Measurements from ENCODE around the gene DPP6.

Gene DPP6

DNA sequence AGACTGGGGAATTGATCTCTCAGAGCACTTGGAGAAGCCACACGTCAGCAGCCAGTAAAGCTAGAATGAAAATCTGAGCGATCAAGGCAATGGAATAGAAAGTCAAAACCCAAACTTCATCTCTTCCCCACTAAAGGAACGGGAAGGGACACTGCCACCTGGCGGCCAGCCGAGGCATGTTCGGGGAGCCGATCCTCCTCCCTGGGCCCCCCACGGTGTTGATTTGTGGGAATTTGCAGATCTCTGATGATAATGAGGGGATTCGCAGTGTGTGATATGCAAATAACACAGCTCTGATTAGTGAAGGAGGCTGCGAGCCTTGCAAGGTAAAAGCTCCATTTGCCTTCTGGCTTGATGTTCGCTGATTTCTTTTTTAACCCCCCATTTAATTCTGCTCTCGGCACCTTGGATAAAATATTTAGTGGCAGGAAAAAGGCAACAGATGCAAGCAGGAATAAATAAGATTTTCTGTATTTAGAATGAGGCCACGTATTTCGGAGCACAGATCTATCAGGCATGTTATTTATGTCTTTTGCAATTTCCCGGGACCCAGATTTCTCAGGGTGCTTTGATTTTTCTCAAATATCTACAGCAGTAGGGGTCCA lies 692.2 kb downstream of the DPP6 start:
- no peak for DNase-seq

DNA sequence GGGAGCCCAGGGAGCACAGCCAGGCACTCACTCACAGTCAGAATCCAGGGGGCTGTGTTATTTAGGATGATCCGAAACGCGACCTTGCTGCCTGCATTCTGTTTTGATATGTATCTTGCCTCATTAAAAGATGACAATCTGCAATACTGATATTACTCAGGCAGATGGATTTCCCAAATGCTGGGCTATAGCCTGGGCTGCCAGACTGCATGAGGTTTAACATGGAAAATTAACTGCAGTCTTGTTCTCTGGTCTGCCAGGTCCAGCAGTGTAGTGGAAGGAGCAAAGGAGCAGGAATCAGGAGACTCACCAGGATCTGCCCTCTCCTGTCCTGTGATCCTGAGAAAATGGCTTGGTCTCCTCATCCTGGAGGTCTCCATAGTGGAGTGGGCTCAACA lies 692.7 kb downstream of the DPP6 start:
- no peak for DNase-seq

- no peak for DNase-seq
These were observed 694.6 kb downstream of the DPP6 start for GRCh38 chr7:154746571-154747360.

DNA sequence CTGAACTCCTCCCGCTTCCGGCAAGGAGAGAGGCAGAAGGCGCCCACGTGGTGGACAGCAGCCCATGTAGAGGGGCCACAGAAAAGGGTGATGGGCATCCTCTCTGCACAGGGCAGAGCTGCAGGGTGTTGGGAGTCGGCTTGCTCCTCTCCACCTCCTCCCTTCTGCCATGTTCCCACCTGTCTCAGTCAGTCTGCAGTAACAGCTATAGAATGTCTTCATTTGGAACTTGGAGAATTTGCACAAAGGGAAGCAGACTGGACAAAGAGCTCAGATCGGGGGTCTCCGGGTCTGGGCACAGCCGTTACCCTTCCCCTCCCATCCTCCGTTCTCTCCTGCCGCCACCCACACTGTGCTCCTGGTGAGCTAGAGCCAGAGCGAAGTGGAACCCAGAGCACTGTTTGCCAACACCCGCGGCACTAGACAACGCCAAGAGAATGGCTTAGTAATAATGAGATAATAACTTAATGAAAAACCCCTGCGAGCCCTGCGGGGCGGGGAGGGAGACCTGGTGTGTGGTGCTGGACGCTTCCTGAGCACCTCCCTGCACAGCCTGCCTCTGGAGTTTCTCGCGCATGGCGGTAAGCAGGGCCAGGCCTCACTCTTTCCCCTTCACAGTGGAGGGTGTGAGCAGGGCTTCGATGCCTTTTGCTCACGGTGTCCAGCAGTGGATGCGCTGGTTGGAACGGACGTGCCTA lies 696.0 kb downstream of the DPP6 start:
- no peak for DNase-seq

GRCh38 chr7:154750353-154750801 lies 698.2 kb downstream of the DPP6 start:
- no peak for DNase-seq

DNA sequence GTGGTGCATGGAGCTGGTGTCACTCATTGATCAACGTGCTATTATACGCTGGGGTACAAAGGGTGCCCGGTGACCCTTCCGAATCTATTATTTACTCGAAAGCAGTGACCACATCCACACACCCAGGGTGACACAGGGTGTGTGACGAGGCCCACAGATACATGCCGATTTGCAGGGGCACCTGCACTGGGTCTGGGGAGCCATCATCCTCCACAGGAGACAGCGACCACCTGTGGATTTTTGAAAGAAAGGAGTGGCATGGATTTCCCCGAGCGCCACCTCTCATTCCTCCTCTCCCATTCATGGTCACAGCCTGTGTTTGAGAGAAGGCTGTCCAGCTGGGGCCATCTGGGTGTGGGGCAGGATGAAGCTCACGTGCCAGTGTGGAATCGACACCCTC lies 701.0 kb downstream of the DPP6 start:
- DNase-seq = no peak

DNA sequence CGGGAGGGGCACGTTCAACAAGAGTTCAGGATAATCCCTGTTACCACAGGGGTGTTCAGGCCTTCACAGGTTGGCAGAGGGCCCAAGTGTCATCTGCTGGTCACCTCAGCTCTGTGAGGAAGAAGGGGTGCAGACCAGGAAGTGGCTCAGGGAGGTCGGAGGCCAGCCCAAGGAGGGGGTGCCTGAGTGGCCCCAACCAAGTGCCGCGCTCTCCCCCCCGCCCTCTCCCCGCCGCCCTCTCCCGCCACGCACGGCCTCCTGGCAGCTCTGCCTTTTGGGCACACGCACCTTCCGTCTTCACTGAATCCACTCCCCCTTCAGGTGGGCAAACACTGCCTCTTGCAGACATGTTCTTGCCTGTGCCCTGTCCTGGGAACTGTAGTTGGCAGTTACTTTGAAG lies 705.6 kb downstream of the DPP6 start:
- DNase-seq = no peak

DNA sequence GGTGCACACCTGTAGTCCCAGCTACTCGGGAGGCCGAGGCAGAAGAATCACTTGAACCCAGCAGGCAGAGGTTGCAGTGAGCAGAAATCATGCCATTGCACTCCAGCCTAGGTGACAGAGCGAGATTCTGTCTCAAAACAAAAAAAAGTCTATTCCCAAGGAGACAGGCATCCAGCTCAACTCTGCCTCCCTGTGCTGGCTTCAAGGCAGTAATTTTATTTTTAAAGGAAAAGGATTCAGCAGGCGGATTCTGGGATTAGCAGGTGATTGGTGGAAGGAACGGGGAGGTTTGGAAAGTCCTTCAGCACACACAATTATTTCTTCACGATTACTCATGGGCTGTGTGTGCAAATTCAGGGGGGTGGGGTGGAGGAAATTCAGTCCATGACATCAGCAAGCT lies 707.8 kb downstream of the DPP6 start:
- DNase-seq = no peak

DNA sequence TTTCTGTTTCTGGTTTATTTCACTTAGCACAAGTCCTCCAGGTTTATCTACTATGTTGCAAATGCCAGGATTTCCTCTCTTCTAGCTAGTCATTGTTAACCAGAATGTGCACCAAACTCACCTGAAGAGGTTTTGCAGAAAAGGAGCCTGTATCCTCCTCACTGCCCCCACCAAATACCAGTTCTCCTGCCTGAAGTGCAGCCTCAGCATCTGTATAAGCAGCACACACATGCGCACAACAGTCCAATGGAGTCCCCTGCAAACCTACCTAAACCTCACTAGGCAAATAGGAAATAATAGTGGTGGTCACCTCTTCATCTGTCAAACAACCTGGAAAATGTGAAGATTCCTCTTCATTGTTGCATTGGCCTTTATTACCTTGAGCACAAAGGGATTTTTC lies 712.9 kb downstream of the DPP6 start:
- DNase-seq = no peak

- DNase-seq = no peak
These were observed 714.9 kb downstream of the DPP6 start for GRCh38 chr7:154767142-154767541.

- no peak for DNase-seq
These were observed 715.7 kb downstream of the DPP6 start for GRCh38 chr7:154767821-154768415.

GRCh38 chr7:154769001-154769400 lies 716.8 kb downstream of the DPP6 start:
- no peak for DNase-seq

GRCh38 chr7:154769527-154769926 lies 717.3 kb downstream of the DPP6 start:
- DNase-seq = no peak

DNA sequence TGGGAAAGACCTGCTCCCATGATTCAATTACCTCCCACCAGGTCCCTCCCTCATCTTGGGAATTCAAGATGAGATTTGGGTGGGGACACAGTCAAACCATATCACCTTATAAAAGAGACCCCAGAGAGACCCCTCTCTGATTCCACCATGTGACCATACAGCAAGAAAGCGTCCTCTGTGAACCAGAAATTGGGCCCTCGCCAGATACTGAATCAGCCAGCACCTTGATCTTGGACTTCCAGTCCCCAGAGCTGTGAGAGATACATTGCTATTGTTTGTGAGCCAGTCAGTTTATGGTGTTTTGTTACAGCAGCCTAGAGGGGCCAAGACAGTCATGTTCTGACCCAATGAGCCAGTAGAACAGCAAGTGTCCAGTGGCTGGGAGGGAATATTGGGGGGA lies 718.2 kb downstream of the DPP6 start:
- no peak for DNase-seq

- DNase-seq = no peak
These were observed 718.8 kb downstream of the DPP6 start for GRCh38 chr7:154770962-154771361.

- no peak for DNase-seq
These were observed 722.2 kb downstream of the DPP6 start for GRCh38 chr7:154774303-154774969.

- DNase-seq = no peak
These were observed 723.5 kb downstream of the DPP6 start for GRCh38 chr7:154775681-154776080.

DNA sequence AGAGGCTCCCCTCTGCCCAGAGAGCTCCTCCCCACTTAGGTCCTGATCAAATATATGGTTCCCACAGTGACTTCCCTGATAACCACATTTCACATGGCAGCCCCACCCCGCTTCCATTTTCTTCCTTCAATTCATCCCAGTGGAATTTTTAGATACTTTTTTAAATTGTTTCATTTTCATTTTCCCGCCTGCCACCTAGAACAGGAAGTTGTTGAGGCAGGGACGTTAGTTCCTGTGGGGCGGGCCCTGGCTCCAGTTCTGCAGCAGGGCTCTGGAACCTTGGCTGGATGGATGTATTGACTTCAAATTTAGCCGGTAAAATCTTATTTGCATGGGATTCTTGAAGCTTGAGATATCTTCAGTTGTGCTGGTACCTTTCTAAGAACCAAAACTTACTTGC lies 724.2 kb downstream of the DPP6 start:
- no peak for DNase-seq

- DNase-seq = no peak
These were observed 724.8 kb downstream of the DPP6 start for GRCh38 chr7:154777023-154777422.

DNA sequence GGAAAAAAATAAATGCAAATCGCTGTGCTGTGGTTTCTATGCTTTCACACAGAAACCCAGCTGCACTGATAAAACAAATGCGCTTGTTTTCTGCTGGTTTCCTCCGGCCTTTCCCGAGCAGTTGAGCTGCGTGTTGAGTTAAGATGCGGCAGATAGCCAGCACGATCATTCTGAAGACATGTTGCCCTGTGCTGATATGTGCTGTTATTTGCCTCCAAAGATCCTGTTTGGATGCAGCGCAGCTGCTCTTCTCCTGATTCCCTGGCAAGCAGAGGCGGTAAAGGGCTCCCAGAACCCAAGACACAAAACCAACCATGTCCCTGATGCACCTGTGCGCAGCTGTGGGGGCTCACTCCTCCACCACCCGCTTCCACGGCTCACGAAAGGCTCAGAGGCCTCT lies 725.3 kb downstream of the DPP6 start:
- no peak for DNase-seq

DNA sequence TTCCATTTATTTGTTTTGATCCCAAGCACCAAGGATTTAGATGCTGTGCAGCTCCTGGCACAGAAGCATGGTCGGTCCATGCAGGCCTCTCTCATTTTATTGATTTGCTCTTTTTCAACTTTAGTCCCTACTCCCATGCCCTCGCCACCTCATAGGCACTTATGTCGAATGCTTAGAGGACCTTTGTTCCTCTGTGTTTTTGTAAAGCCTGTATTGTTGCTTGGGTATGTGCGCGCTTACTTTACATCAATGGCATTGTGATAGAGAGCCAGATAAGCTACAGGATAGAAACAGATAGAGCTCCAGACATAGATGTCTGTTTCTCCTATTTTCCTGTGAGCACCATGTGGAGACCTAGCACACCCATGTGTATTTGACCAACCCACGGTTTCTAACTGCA lies 725.7 kb downstream of the DPP6 start:
- no peak for DNase-seq

DNA sequence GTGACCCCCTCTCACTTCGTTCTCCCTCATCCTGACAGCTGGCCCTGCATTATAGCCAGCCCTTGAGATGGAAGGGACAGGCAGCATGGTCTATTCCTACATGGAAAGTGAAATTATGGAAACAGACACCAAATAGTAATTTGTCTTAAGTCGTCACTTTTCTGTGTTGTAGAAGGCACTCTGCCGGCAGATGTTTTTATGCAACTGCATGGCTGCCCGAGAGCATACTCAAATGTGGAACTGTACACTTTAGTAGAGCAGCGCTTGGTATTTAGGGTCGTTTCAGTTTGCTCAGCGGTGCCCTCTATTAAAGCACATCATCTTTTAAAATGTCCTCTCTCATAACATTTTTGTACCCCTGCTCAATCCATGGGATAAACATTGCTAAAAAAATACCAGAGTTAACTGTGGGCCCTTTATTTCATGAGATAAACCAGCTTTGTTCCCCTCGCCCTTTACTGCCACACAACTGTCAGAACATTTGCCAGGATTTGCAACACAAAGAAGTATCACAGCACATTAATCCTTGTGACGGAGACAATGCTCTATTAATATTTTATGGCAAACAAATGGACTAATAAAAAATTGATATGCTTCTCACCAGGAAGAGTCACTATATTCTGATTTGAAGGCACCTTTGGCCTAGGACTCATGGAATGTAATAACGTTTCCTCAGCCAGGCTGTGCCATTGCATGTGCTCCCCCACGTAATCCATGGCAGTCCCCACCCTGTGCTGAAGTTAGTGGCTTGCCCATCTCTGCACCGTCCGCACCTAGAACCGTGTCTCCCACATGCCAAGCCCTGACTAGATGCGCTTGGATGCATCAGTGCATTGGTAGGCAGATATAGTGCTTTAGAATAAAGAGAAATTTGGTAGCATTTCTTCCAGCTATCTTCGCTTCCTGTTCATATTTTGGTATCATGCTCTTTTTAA lies 729.4 kb downstream of the DPP6 start:
- DNase-seq = no peak
